Measurements from ENCODE around the gene SASH1.

The SASH1 gene

DNA sequence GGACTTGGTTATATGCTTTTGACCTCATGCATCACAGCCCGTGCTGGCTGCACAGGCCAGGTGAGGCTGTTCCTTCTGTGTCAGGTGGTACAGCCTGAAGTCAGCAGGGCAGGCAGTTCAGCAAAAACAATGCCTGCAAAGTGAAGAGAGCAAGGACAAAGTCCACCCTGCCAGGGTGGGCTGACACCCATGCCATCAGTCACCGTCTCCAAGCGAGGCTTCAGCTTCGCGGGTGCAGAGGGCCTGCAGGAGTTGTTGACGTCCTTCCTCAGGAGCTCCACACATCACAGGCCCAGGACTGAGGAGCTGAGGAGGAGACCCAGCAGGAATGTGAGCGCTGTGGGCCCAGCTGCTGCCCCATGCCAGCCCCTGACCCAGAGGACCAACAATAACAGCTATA is 111.3 kb downstream of the SASH1 start (continued):
- TF ChIP-seq, protein P1, sequence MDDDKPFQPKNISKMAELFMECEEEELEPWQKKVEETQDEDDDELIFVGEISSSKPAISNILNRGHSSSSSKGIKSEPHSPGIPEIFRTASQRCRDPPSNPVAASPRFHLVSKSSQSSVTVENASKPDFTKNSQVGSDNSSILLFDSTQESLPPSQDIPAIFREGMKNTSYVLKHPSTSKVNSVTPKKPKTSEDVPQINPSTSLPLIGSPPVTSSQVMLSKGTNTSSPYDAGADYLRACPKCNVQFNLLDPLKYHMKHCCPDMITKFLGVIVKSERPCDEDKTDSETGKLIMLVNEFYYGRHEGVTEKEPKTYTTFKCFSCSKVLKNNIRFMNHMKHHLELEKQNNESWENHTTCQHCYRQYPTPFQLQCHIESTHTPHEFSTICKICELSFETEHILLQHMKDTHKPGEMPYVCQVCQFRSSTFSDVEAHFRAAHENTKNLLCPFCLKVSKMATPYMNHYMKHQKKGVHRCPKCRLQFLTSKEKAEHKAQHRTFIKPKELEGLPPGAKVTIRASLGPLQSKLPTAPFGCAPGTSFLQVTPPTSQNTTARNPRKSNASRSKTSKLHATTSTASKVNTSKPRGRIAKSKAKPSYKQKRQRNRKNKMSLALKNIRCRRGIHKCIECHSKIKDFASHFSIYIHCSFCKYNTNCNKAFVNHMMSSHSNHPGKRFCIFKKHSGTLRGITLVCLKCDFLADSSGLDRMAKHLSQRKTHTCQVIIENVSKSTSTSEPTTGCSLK (tag by site-specific recombination; IDR thresholded peaks at IDR 0.05) = no peak
- no peak for TF ChIP-seq ZNF514 (tag by site-specific recombination; IDR thresholded peaks at IDR 0.05)
- no peak for TF ChIP-seq ZNF324 (tag by site-specific recombination; IDR thresholded peaks at IDR 0.05)

DNA sequence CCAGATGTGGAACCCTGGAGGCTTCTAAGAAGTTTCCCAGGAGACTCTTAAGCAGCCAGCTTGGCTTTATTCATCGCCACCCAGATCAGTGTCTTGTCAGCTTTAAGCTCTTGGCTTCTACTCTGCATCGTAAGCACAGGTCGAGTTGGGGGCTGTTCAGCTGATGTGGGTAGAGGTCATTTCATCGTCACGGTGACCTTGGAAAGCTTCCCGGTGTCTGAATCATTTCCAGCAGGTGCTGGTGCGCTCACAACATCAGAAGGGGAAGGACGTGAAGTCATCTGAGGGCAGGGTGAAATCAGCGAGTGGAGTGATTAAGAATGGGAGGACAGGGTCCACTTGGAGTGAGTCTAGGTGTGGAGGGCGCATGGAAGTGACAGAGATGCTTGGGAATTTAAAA is 112.6 kb downstream of the SASH1 start:
- ChIA-PET CTCF (interaction anchor here (0.6 to 1.1 kb wide), 2 partner anchors 14 to 275 kb away, joined by 3 to 4 read pairs; no protein-coding TSS in a partner anchor), POLR2A (no interaction called here)
- Histone ChIP-seq H3K36me3 (ENCODE audit: control insufficient read depth in 2 of 2, insufficient read depth in 1 of 2, low read length in 2 of 2) (peaks cover 0 to 5% of the 10 kb centered on the region in 2 experiments; a peak in 1 of 3 replicates), H3K9me3 (ENCODE audit: control insufficient read depth, insufficient read depth, low read depth, low read length) (no peaks in the 10 kb centered on the region), H3K4me1 (ENCODE audit: control insufficient read depth, insufficient read depth, low read length) (no peaks in the 10 kb centered on the region), H3K27ac (ENCODE audit: extremely low read depth, low read depth, low read length) (no peak overlapping the region), H3K4me3 (ENCODE audit: low read depth, low read length) (no peak overlapping the region)
- TF ChIP-seq ZNF132 (tag by site-specific recombination; IDR thresholded peaks at IDR 0.05; ENCODE audit: borderline replicate concordance) (no peak), ZNF426 (tag by site-specific recombination; IDR thresholded peaks at IDR 0.05) (no peak), ZNF521 (tag by site-specific recombination; IDR thresholded peaks at IDR 0.05) (no peak), ELK4 (IDR thresholded peaks at IDR 0.05; ENCODE audit: borderline replicate concordance, low read depth, low read length) (no peak), ZNF157 (tag by site-specific recombination; IDR thresholded peaks at IDR 0.05) (no peak), ZFP37 (tag by site-specific recombination; IDR thresholded peaks at IDR 0.05) (no peak), ZBTB11 (tag by site-specific recombination; conservative IDR thresholded peaks at IDR 0.05; ENCODE audit: low read depth) (no peak), REST (tag by site-specific recombination; IDR thresholded peaks at IDR 0.05) (no peak), WT1 (tag by site-specific recombination; IDR thresholded peaks at IDR 0.05) (no peak), BCL11B (tag by site-specific recombination; IDR thresholded peaks at IDR 0.05; ENCODE audit: low read depth) (no peak), TCF7L2 (IDR thresholded peaks at IDR 0.05; ENCODE audit: borderline replicate concordance, low read depth, low read length) (no peak), ZSCAN30 (tag by site-specific recombination; IDR thresholded peaks at IDR 0.05) (no peak), ZNF449 (tag by site-specific recombination; IDR thresholded peaks at IDR 0.05) (no peak)
- TF ChIP-seq, protein P2, sequence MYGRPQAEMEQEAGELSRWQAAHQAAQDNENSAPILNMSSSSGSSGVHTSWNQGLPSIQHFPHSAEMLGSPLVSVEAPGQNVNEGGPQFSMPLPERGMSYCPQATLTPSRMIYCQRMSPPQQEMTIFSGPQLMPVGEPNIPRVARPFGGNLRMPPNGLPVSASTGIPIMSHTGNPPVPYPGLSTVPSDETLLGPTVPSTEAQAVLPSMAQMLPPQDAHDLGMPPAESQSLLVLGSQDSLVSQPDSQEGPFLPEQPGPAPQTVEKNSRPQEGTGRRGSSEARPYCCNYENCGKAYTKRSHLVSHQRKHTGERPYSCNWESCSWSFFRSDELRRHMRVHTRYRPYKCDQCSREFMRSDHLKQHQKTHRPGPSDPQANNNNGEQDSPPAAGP (tag by site-specific recombination; IDR thresholded peaks at IDR 0.05) = no peak
- TF ChIP-seq, protein P3, sequence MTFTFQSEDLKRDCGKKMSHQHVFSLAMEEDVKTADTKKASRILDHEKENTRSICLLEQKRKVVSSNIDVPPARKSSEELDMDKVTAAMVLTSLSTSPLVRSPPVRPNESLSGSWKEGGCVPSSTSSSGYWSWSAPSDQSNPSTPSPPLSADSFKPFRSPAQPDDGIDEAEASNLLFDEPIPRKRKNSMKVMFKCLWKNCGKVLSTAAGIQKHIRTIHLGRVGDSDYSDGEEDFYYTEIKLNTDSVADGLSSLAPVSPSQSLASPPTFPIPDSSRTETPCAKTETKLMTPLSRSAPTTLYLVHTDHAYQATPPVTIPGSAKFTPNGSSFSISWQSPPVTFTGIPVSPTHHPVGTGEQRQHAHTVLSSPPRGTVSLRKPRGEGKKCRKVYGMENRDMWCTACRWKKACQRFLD (tag by site-specific recombination; IDR thresholded peaks at IDR 0.05) = no peak

Measured in HEK293 (cell line).